WTC11 (cell line): ENCODE data around the gene HAPLN1. TPM values are rescaled to one million over a fixed set of nuclear protein-coding genes. Genes with fewer than 3 reads are reported as not detected.

Source experiments
- ATAC-seq: fragments of 200-7000 bp; cut with Tn5 transposase; 2 replicates; pipeline ENCODE4 v1.10.0; 2021; ENCODE audit warnings: mild to moderate bottlenecking, moderate library complexity
- CTCF ChIA-PET: fragments of 300-600 bp; sonication (Branson Sonifier 250); formaldehyde crosslinking; loops from one replicate; lab custom pipeline; 2021; ENCODE audit warnings: antibody characterized with exemption; lab: Charles Lee
- POLR2A ChIA-PET: fragments of 350-600 bp; sonication (Branson Sonifier 250); formaldehyde crosslinking; loops from one replicate; lab custom pipeline; 2021; ENCODE audit warnings: antibody characterized with exemption; lab: Charles Lee
- DNase-seq: peaks from one replicate; pipeline ENCODE4 v3.0.0; 2021; ENCODE audit warnings: low spot score
- H3K27ac Mint-ChIP-seq: 2 replicates; pipeline ENCODE4 v1.8.0; 2021; ENCODE audit warnings: mixed read lengths
- H3K27me3 Mint-ChIP-seq: 2 replicates; pipeline ENCODE4 v1.8.0; 2021; ENCODE audit warnings: low read depth, mild to moderate bottlenecking, moderate library complexity, mixed read lengths
- H3K36me3 Mint-ChIP-seq: 2 replicates; pipeline ENCODE4 v1.8.0; 2021; ENCODE audit warnings: mixed read lengths
- H3K4me1 Mint-ChIP-seq: 2 replicates; pipeline ENCODE4 v1.8.0; 2022; ENCODE audit warnings: mixed read lengths
- H3K4me3 Mint-ChIP-seq: 2 replicates; pipeline ENCODE4 v1.8.0; 2021; ENCODE audit warnings: mild to moderate bottlenecking, moderate library complexity, mixed read lengths
- H3K9me3 Mint-ChIP-seq: 2 replicates; pipeline ENCODE4 v1.8.0; 2021; ENCODE audit warnings: mixed read lengths
- IRF2 ChIP-seq: sonication (generic); formaldehyde crosslinking; IDR thresholded peaks from 2 replicates; pipeline ENCODE4 v1.8.0; 2022; ENCODE audit warnings: low read depth, missing genetic modification reagents, borderline replicate concordance
- JUN ChIP-seq: sonication (generic); formaldehyde crosslinking; IDR thresholded peaks from 2 replicates; pipeline ENCODE4 v1.8.0; 2023; ENCODE audit warnings: mild to moderate bottlenecking, missing genetic modification reagents
- NFYB ChIP-seq: sonication (generic); formaldehyde crosslinking; conservative IDR thresholded peaks from 2 replicates; pipeline ENCODE4 v1.8.0; 2022; ENCODE audit warnings: low read depth, missing genetic modification reagents
- NR2C2 ChIP-seq: sonication (generic); formaldehyde crosslinking; IDR thresholded peaks from 2 replicates; pipeline ENCODE4 v1.8.0; 2022; ENCODE audit warnings: mild to moderate bottlenecking, missing genetic modification reagents
- PRRX2 ChIP-seq: fragments of 250-450 bp; sonication (Bioruptor Pico); IDR thresholded peaks from 2 replicates; pipeline ENCODE4 v1.8.0; 2021; ENCODE audit warnings: mild to moderate bottlenecking
- SMAD4 ChIP-seq: sonication (generic); formaldehyde crosslinking; IDR thresholded peaks from 2 replicates; pipeline ENCODE4 v1.8.0; 2022; ENCODE audit warnings: mild to moderate bottlenecking, missing genetic modification reagents
- TEAD4 ChIP-seq: sonication (generic); formaldehyde crosslinking; IDR thresholded peaks from 2 replicates; pipeline ENCODE4 v1.8.0; 2022; ENCODE audit warnings: mild to moderate bottlenecking, missing genetic modification reagents
- ZBTB21 ChIP-seq: sonication (generic); formaldehyde crosslinking; IDR thresholded peaks from 2 replicates; pipeline ENCODE4 v1.8.1; 2023; ENCODE audit warnings: mild to moderate bottlenecking, missing genetic modification reagents, borderline replicate concordance
- ZNF121 ChIP-seq: sonication (generic); formaldehyde crosslinking; IDR thresholded peaks from 2 replicates; pipeline ENCODE4 v1.8.0; 2023; ENCODE audit warnings: missing genetic modification reagents
- ZNF263 ChIP-seq: sonication (generic); formaldehyde crosslinking; IDR thresholded peaks from 2 replicates; pipeline ENCODE4 v1.8.1; 2022; ENCODE audit warnings: low read depth, mild to moderate bottlenecking, moderate library complexity, missing genetic modification reagents
- total RNA-seq: library from RNA; stranded (reverse); gene quantifications from 3 replicates; pipeline ENCODE4 v1.2.3, GENCODE V29; 2021
- TF ChIP-seq, protein P1 (sequence below): sonication (generic); formaldehyde crosslinking; IDR thresholded peaks from 2 replicates; pipeline ENCODE4 v1.8.1; 2023; ENCODE audit warnings: mild to moderate bottlenecking, missing genetic modification reagents, borderline replicate concordance
- TF ChIP-seq, protein P2 (sequence below): sonication (generic); formaldehyde crosslinking; IDR thresholded peaks from 2 replicates; pipeline ENCODE4 v1.8.0; 2022; ENCODE audit warnings: mild to moderate bottlenecking, missing genetic modification reagents
- TF ChIP-seq, protein P3 (sequence below): sonication (generic); formaldehyde crosslinking; IDR thresholded peaks from 2 replicates; pipeline ENCODE4 v1.8.0; 2023; ENCODE audit warnings: missing genetic modification reagents, mild to moderate bottlenecking, borderline replicate concordance
- TF ChIP-seq, protein P4 (sequence below): sonication (generic); formaldehyde crosslinking; IDR thresholded peaks from 2 replicates; pipeline ENCODE4 v1.8.1; 2023; ENCODE audit warnings: mild to moderate bottlenecking, missing genetic modification reagents
- TF ChIP-seq, protein P5 (sequence below): sonication (generic); formaldehyde crosslinking; IDR thresholded peaks from 2 replicates; pipeline ENCODE4 v1.8.1; 2022; ENCODE audit warnings: low read depth, missing genetic modification reagents, borderline replicate concordance
- TF ChIP-seq, protein P6 (sequence below): sonication (generic); formaldehyde crosslinking; IDR thresholded peaks from 2 replicates; pipeline ENCODE4 v1.8.1; 2023; ENCODE audit warnings: mild to moderate bottlenecking, missing genetic modification reagents
- TF ChIP-seq, protein P7 (sequence below): sonication (generic); formaldehyde crosslinking; IDR thresholded peaks from 2 replicates; pipeline ENCODE4 v1.8.1; 2022; ENCODE audit warnings: mild to moderate bottlenecking, missing genetic modification reagents, moderate library complexity, borderline replicate concordance

HAPLN1 gene
- total RNA-seq, 1 experiment from 2014 or later, result 9.4 TPM

DNA sequence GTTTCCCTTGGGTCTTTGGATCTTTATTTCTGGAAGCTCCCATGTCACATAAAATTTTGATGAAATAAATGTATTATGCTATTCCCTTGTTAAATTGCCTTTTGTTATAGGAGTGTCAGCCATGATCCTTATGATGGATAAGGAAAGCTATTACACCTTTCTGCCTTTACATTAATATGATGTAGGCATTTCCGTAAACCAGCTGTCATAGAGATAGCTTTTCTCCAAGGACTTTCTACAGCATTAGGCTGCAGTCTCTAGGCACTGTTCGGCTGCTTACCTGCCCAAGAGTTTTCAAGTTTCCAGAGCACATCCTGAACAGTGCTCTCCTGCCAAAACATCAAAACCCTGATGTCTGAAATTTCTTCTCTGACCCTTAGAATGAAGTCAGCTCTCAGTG is 87.4 kb downstream of the HAPLN1 start:
- Mint-ChIP-seq H3K27ac (no peak overlapping the region), H3K9me3 (no peaks in the 10 kb centered on the region), H3K36me3 (no peaks in the 10 kb centered on the region), H3K27me3 (no peaks in the 10 kb centered on the region)
- no peak for ATAC-seq
- DNase-seq, result no peak
- no peak for TF ChIP-seq NR2C2 (CRISPR knock-in tag)
- TF ChIP-seq, protein P1, sequence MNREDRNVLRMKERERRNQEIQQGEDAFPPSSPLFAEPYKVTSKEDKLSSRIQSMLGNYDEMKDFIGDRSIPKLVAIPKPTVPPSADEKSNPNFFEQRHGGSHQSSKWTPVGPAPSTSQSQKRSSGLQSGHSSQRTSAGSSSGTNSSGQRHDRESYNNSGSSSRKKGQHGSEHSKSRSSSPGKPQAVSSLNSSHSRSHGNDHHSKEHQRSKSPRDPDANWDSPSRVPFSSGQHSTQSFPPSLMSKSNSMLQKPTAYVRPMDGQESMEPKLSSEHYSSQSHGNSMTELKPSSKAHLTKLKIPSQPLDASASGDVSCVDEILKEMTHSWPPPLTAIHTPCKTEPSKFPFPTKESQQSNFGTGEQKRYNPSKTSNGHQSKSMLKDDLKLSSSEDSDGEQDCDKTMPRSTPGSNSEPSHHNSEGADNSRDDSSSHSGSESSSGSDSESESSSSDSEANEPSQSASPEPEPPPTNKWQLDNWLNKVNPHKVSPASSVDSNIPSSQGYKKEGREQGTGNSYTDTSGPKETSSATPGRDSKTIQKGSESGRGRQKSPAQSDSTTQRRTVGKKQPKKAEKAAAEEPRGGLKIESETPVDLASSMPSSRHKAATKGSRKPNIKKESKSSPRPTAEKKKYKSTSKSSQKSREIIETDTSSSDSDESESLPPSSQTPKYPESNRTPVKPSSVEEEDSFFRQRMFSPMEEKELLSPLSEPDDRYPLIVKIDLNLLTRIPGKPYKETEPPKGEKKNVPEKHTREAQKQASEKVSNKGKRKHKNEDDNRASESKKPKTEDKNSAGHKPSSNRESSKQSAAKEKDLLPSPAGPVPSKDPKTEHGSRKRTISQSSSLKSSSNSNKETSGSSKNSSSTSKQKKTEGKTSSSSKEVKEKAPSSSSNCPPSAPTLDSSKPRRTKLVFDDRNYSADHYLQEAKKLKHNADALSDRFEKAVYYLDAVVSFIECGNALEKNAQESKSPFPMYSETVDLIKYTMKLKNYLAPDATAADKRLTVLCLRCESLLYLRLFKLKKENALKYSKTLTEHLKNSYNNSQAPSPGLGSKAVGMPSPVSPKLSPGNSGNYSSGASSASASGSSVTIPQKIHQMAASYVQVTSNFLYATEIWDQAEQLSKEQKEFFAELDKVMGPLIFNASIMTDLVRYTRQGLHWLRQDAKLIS (CRISPR knock-in tag), result no peak
- no peak for TF ChIP-seq NFYB (CRISPR knock-in tag)
- TF ChIP-seq, protein P2, sequence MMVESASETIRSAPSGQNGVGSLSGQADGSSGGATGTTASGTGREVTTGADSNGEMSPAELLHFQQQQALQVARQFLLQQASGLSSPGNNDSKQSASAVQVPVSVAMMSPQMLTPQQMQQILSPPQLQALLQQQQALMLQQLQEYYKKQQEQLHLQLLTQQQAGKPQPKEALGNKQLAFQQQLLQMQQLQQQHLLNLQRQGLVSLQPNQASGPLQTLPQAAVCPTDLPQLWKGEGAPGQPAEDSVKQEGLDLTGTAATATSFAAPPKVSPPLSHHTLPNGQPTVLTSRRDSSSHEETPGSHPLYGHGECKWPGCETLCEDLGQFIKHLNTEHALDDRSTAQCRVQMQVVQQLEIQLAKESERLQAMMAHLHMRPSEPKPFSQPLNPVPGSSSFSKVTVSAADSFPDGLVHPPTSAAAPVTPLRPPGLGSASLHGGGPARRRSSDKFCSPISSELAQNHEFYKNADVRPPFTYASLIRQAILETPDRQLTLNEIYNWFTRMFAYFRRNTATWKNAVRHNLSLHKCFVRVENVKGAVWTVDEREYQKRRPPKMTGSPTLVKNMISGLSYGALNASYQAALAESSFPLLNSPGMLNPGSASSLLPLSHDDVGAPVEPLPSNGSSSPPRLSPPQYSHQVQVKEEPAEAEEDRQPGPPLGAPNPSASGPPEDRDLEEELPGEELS (CRISPR knock-in tag), result no peak
- TF ChIP-seq, protein P3, sequence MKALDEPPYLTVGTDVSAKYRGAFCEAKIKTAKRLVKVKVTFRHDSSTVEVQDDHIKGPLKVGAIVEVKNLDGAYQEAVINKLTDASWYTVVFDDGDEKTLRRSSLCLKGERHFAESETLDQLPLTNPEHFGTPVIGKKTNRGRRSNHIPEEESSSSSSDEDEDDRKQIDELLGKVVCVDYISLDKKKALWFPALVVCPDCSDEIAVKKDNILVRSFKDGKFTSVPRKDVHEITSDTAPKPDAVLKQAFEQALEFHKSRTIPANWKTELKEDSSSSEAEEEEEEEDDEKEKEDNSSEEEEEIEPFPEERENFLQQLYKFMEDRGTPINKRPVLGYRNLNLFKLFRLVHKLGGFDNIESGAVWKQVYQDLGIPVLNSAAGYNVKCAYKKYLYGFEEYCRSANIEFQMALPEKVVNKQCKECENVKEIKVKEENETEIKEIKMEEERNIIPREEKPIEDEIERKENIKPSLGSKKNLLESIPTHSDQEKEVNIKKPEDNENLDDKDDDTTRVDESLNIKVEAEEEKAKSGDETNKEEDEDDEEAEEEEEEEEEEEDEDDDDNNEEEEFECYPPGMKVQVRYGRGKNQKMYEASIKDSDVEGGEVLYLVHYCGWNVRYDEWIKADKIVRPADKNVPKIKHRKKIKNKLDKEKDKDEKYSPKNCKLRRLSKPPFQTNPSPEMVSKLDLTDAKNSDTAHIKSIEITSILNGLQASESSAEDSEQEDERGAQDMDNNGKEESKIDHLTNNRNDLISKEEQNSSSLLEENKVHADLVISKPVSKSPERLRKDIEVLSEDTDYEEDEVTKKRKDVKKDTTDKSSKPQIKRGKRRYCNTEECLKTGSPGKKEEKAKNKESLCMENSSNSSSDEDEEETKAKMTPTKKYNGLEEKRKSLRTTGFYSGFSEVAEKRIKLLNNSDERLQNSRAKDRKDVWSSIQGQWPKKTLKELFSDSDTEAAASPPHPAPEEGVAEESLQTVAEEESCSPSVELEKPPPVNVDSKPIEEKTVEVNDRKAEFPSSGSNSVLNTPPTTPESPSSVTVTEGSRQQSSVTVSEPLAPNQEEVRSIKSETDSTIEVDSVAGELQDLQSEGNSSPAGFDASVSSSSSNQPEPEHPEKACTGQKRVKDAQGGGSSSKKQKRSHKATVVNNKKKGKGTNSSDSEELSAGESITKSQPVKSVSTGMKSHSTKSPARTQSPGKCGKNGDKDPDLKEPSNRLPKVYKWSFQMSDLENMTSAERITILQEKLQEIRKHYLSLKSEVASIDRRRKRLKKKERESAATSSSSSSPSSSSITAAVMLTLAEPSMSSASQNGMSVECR (CRISPR knock-in tag), result no peak
- TF ChIP-seq ZNF263 (CRISPR knock-in tag), result no peak
- TF ChIP-seq, protein P4, sequence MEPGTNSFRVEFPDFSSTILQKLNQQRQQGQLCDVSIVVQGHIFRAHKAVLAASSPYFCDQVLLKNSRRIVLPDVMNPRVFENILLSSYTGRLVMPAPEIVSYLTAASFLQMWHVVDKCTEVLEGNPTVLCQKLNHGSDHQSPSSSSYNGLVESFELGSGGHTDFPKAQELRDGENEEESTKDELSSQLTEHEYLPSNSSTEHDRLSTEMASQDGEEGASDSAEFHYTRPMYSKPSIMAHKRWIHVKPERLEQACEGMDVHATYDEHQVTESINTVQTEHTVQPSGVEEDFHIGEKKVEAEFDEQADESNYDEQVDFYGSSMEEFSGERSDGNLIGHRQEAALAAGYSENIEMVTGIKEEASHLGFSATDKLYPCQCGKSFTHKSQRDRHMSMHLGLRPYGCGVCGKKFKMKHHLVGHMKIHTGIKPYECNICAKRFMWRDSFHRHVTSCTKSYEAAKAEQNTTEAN (CRISPR knock-in tag), result no peak
- TF ChIP-seq ZBTB21 (CRISPR knock-in tag), result no peak
- no peak for TF ChIP-seq JUN (CRISPR knock-in tag)
- TF ChIP-seq TEAD4 (CRISPR knock-in tag), result no peak
- TF ChIP-seq ZNF121 (CRISPR knock-in tag), result no peak
- TF ChIP-seq PRRX2 (CRISPR knock-in tag), result no peak
- TF ChIP-seq, all 79 proteins: peak for 0
- ChIA-PET CTCF (no interaction called here), POLR2A (no interaction called here)
- H3K4me1 Mint-ChIP-seq, result peaks cover 14% of the 10 kb centered on the region
- H3K4me3 Mint-ChIP-seq, result no peak overlapping the region

DNA sequence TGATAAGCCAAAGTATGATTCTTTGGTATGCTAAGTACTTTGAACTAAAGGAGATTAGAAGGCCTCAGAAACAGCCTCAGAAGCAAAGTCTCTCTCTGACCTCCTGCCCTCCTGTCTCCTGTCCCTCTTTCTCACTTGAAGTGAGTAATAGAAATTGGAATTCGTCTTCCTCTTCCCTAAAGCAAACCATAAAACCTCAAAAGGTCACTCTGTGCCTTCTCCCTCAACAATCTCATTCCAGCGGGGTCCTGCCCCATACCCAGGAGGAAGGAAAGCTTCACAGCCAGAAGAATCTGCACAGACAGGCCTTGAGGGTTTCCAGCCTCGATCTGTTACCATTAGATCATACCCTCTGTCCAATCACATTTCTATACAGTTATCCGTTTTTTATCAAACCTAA is 87.8 kb downstream of the HAPLN1 start:
- Mint-ChIP-seq H3K4me3 (no peak overlapping the region), H3K36me3 (no peaks in the 10 kb centered on the region), H3K27me3 (no peaks in the 10 kb centered on the region), H3K9me3 (no peaks in the 10 kb centered on the region), H3K27ac (no peak overlapping the region), H3K4me1 (peaks cover 14% of the 10 kb centered on the region)
- no peak for DNase-seq
- POLR2A ChIA-PET, result no interaction called here
- CTCF ChIA-PET, result no interaction called here
- ATAC-seq, result no peak
- TF ChIP-seq NFYB (CRISPR knock-in tag) (no peak), IRF2 (CRISPR knock-in tag) (no peak), SMAD4 (CRISPR knock-in tag) (no peak), ZNF263 (CRISPR knock-in tag) (no peak)
- TF ChIP-seq, protein P5, sequence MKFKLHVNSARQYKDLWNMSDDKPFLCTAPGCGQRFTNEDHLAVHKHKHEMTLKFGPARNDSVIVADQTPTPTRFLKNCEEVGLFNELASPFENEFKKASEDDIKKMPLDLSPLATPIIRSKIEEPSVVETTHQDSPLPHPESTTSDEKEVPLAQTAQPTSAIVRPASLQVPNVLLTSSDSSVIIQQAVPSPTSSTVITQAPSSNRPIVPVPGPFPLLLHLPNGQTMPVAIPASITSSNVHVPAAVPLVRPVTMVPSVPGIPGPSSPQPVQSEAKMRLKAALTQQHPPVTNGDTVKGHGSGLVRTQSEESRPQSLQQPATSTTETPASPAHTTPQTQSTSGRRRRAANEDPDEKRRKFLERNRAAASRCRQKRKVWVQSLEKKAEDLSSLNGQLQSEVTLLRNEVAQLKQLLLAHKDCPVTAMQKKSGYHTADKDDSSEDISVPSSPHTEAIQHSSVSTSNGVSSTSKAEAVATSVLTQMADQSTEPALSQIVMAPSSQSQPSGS (CRISPR knock-in tag), result no peak
- TF ChIP-seq, protein P6, sequence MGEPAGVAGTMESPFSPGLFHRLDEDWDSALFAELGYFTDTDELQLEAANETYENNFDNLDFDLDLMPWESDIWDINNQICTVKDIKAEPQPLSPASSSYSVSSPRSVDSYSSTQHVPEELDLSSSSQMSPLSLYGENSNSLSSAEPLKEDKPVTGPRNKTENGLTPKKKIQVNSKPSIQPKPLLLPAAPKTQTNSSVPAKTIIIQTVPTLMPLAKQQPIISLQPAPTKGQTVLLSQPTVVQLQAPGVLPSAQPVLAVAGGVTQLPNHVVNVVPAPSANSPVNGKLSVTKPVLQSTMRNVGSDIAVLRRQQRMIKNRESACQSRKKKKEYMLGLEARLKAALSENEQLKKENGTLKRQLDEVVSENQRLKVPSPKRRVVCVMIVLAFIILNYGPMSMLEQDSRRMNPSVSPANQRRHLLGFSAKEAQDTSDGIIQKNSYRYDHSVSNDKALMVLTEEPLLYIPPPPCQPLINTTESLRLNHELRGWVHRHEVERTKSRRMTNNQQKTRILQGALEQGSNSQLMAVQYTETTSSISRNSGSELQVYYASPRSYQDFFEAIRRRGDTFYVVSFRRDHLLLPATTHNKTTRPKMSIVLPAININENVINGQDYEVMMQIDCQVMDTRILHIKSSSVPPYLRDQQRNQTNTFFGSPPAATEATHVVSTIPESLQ, result no peak
- TF ChIP-seq, protein P7, sequence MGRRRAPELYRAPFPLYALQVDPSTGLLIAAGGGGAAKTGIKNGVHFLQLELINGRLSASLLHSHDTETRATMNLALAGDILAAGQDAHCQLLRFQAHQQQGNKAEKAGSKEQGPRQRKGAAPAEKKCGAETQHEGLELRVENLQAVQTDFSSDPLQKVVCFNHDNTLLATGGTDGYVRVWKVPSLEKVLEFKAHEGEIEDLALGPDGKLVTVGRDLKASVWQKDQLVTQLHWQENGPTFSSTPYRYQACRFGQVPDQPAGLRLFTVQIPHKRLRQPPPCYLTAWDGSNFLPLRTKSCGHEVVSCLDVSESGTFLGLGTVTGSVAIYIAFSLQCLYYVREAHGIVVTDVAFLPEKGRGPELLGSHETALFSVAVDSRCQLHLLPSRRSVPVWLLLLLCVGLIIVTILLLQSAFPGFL (CRISPR knock-in tag), result no peak
